HG03558 (cell line): ENCODE measurements around the gene CDH3.

Experiments
- ATAC-seq: cut with Tn5 transposase; IDR thresholded peaks from one replicate; pipeline ENCODE4 v1.9.1; 2021; ENCODE audit warnings: moderate number of reproducible peaks; ENCODE audit not compliant: unreplicated experiment; ENCODE audit errors: extremely low read depth

Gene CDH3

DNA sequence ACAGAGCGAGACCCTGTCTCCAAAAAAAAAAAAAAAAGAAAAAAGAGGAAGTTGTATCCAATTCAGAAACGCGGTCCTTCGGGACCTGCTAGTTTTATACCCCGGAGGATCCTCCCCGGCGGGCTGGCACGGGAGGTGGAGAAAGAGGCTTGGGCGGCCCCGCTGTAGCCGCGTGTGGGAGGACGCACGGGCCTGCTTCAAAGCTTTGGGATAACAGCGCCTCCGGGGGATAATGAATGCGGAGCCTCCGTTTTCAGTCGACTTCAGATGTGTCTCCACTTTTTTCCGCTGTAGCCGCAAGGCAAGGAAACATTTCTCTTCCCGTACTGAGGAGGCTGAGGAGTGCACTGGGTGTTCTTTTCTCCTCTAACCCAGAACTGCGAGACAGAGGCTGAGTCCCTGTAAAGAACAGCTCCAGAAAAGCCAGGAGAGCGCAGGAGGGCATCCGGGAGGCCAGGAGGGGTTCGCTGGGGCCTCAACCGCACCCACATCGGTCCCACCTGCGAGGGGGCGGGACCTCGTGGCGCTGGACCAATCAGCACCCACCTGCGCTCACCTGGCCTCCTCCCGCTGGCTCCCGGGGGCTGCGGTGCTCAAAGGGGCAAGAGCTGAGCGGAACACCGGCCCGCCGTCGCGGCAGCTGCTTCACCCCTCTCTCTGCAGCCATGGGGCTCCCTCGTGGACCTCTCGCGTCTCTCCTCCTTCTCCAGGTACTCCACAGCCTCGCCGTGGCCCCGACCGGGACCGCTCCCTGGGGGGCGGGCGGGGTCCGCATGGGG is at the start of gene CDH3:
Gene CDH3, plus strand, starts transcription at position 596 of the 779 bp plus-strand sequence. Its CDS starts 70 bp downstream, at position 666.
- no peak for ATAC-seq

- no peak for ATAC-seq
These were observed 48.8 kb upstream of the CDH3 start for GRCh38 chr16:68596266-68596665.

GRCh38 chr16:68599586-68599985 is 45.5 kb upstream of the CDH3 start:
- ATAC-seq, result no peak

GRCh38 chr16:68605746-68606145 is 39.4 kb upstream of the CDH3 start:
- no peak for ATAC-seq

GRCh38 chr16:68607443-68607842 is 37.7 kb upstream of the CDH3 start:
- ATAC-seq, result no peak

- ATAC-seq, result no peak
These were observed 36.8 kb upstream of the CDH3 start for GRCh38 chr16:68608330-68608729.

DNA sequence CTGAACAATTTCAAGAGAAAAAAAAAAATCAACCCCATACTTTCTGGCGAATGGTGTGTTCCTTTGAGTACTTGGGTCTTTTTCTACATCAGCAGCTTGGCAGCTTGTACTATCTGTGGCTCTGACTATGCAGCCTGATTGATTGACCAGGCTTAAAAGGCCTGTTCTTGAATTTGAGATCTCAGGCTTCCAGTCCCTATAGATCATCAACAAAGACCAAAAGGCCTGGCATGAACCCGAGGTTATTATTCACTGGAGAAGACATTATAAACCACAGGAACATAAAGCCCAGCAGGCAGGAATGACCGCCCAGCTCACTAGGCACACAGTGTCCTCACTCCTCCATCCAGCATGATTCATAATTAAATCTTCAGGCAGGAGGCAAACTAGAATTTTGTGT is 32.1 kb upstream of the CDH3 start:
- ATAC-seq, result no peak

DNA sequence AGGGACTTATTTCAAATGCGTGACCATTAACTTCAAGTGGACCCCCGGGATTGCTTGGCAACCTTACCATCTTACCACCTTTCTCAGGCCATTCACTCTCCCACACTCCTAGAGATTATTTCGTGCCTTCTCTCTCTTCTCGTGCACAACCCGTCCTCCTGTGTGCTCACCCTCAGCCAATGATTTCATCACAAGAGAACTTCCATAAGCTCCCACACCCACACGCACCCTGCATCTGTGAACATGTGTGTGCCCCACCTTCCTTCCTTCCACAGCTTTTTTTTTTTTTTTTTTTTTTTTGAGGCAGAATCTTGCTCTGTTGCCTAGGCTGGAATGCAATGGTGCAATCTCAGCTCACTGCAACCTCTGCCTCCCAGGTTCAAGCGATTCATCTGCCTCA is 27.4 kb upstream of the CDH3 start:
- no peak for ATAC-seq

DNA sequence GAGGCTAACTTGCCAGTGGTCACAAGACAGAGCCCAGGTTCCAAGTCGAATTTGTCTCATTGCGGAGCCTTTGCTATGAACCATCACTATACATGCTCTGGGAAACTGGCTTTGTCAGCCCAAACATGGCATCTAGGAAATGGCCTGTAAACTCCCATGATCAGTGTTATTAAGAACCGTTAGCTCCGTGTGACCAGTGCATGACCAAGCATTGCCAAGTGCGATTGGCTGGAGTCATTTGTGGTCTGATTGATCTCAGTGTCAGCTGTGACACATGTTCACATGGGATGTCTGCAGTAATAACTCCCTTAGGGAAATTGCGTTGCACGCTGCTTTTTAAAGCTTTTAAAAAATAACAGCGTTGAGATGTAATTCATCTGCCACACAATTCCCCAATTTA is 18.6 kb upstream of the CDH3 start:
- ATAC-seq, result no peak

- no peak for ATAC-seq
These were observed 17.1 kb upstream of the CDH3 start for GRCh38 chr16:68627951-68628425.

DNA sequence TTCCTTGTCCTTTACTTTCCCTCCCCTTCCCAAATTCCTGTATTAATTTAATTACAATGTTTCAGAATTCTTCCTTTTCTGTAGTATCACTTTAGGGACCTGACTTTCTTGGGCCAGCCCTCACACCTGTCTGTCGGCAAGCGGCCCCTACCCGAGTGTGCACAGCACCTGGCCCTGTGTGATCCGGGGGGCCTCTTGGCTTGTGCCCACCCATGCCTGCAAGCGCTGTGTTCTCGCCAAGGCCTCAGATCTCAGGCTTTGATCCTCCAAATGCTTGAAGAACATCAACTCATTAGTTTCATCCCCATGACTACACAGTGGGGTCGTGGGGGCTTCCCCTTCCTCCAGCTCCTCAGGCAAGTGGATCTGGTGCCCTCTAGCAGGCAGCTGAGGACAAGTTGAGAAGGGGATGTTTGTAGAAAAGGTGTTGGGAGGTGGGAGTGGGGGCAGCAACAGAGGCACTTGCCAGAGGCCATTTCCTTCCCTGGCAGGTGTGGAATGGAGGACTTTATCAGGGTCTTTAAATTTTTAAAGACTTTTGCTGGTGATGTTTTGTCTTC is 15.7 kb upstream of the CDH3 start:
- no peak for ATAC-seq

GRCh38 chr16:68636064-68636560 is 9.0 kb upstream of the CDH3 start:
- ATAC-seq, result no peak

- ATAC-seq, result no peak
These were observed 8.3 kb upstream of the CDH3 start for GRCh38 chr16:68636818-68637217.

DNA sequence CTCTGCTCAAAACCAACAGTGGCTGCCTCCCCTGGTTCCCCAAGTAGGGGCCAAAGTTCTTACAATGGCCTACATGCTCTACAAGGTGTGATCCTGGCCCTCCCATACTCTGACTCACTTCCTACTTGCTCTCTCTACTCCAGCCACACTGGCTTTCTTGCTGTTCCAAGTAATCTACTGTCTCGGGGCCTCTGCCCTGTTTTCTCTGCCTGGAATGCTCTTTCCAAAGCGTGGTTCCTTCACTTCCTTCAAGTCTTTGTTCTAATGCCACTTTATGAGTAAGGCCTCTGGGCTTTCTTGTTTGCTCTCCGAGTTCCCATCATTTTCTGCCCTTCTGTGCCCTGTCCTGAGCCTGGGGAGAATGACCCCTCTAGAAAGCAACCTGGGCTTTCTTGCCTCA is 4.1 kb upstream of the CDH3 start:
- ATAC-seq, result no peak

- no peak for ATAC-seq
These were observed 3.1 kb upstream of the CDH3 start for GRCh38 chr16:68642047-68642435.

DNA sequence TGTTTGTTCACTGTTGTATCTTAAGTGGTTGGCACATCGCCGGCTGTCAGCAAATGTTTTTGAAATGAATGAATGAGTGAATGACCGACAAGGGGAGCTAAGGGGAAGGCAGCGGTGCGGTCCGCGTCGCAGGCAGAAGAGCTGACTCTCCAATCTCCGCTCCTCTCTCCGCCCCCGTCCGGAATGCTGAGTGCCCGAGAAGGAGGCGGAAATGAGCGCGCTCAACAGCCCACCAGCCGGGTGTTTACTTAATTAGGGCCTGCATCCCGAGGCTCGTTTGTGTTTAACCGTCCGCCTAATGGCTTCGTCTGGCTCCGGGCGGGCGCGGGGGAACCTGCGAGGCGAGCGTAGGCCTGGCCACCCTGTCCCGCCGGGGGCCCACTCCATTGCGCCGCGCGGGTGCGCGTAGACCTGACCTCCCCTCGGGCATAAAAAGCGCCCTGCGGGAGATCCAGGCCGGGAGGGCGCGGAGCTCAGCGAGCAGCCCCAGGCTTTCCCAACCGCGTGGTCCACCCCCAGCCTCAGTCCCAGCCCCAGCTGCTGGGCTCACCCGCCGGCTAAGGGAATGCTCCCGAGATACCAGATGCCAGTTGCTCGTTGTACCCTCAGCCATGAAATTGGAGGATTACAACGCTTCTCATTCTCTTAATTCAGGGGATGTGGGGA is 2.5 kb upstream of the CDH3 start:
- ATAC-seq, result no peak

- ATAC-seq, result no peak
These were observed 1.9 kb upstream of the CDH3 start for GRCh38 chr16:68643227-68643626.

GRCh38 chr16:68643847-68644246 is 1.3 kb upstream of the CDH3 start:
- ATAC-seq, result no peak

DNA sequence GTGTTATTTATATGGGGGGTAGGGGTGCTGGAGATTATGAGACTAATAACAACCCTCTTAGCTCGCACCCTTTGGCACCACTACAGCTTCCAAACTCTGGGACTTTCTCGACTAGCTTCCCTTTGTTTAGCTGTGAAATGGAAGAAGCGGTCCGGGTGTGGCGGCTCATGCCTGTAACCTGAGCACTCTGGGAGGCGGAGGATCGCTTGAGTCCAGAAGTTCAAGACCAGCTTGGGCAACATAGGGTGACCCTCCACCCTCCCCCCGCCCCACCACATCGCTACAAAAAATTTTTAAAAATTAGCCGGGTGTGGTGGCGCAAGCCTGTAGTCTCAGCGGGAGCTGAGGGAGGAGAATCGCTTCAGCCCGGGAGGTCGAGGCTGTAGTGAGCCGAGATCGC is 814 bp upstream of the CDH3 start:
- ATAC-seq, result no peak

DNA sequence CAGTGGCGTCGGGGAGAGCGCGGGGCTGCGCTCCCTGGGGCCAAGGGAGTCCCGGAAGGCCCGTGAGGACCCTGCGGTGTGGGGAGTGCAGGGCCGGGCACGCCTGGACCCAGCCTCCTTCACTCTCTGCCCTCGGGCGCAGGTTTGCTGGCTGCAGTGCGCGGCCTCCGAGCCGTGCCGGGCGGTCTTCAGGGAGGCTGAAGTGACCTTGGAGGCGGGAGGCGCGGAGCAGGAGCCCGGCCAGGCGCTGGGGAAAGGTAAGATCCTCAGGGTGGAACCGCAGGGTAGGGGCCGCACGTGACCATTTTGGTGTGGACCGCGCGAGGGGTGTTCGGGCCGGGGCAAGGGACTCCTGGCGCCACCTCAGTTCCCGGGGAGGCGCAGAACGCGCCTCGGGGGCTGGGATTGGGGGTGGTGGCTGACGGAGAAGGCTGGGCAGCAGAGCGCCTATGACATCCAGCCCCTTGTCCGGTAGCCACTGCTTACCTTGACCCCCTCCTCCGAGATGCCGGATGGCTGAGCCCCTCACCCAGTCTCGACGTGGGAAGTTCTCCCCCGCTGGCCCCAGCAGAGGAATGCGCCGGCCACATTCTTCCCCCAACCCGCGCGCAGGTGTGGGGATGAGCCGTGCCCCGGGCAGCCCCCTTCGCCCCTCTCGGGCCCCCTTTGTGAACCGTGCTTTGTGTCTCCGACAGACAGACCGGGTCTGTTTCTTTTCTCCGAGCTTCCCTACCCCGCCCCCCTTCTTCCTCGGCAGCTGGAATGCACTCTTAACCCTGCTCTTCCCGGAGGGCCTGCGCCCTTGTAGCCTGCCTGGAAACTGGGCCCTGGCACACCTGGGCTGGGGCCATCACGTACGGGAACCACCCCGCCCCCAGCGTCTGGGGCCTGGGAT is 631 bp downstream of the CDH3 start:
- no peak for ATAC-seq
